ENCODE data around the gene GPS2. TPM values are rescaled to one million over a fixed set of nuclear protein-coding genes. Genes with fewer than 3 reads are reported as not detected.

Gene GPS2, protein sequence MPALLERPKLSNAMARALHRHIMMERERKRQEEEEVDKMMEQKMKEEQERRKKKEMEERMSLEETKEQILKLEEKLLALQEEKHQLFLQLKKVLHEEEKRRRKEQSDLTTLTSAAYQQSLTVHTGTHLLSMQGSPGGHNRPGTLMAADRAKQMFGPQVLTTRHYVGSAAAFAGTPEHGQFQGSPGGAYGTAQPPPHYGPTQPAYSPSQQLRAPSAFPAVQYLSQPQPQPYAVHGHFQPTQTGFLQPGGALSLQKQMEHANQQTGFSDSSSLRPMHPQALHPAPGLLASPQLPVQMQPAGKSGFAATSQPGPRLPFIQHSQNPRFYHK
- 68.2 and 94.6 TPM in 2 replicates for total RNA-seq

DNA sequence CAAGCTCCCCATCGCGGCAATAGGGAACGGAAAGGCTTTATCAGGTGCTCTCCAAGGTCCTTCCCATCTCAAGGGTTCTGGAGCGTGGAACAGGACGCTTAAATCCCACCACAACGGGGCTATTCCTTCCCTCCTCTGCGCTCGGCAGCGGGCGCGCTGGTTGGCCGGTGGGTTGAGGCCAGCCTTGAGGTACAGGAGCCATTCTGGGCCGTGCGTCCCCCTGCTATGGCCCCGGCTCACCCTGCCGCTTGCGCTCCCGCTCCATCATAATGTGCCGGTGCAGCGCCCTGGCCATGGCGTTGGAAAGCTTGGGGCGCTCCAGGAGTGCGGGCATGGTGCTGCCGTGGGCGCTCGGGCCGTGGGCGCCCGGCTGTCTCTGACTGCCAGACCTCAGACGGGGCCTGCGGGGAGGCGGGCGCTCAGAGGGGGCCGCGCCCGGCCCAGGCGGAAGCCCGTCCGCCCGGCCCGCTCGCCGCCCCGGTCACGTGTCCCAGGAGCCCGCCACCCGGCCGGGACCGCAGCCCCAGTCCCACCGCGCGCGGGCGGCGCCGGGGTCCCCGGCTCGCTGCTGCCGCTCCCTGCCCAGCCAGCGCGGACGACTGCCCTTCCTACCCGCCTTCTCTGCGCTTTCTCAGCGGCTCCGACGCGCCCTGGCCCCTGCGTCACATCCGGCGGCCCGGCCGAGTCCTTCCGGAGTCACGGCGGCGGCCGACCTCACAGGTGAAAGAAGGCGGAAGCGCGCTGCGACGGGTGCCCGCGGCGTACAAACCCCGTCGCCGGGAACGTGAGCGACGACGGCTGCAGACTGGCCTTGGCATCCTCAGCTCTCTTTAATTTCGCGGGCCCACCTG, at the start of gene GPS2:
Gene GPS2 (minus strand): TSS at position 642 of the 851 bp plus-strand sequence. CDS start 308 bp downstream, at position 334.

GRCh38 chr17:7355053-7355452, 39.9 kb upstream of the GPS2 start, which contains the start of gene TMEM95:
Gene TMEM95 (plus strand): TSS chr17:7355156. CDS start chr17:7355205, 49 bp downstream.

DNA sequence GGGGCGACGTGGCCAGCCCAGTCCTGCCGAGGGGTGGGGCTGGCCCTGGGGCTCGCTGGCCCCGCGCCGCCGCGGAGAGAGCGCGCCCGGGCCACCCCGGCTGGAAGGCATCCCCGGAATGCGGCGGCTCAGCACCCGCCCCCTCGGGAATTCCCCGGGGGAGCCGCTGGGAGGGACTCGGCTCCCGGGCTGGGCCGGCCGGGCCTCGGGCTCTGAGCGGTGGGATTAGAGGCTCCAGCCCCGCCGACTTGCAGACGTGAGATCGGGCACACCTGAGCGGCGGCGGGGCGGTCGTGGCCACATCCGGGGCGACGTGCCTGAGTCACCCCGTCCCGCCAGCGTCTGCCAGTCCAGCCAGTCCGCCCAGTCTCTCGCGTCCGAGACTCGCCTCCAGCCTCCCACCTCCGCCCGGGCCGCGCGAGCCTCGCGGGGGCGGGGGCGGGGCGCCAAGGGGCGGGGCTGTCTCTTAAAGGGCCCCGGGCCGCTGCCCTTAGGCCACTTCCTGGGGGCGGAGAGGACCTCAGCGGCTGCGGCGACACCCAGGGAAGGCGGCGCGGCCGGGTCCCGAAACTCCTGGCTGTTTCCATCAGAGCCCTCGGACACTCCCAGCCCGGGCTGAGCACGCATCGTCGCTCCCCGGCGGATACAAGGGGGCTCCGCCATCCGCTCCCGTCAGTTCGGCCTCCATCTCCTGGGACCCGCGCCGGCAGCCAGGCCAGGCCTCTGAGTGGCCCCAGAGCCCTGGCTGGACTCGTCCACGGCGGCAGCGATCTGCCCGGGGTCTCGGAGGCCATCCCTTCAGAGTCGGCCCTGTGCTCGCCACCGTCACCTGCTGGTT, 36.7 kb upstream of the GPS2 start, which contains the start of gene KCTD11:
Gene KCTD11 (plus strand): TSS at position 498 of the 838 bp plus-strand sequence.

GRCh38 chr17:7336240-7337175, 21.3 kb upstream of the GPS2 start, which contains the start of gene ACAP1:
Gene ACAP1 (plus strand): TSS chr17:7336529. CDS start chr17:7336735, 206 bp downstream.

DNA sequence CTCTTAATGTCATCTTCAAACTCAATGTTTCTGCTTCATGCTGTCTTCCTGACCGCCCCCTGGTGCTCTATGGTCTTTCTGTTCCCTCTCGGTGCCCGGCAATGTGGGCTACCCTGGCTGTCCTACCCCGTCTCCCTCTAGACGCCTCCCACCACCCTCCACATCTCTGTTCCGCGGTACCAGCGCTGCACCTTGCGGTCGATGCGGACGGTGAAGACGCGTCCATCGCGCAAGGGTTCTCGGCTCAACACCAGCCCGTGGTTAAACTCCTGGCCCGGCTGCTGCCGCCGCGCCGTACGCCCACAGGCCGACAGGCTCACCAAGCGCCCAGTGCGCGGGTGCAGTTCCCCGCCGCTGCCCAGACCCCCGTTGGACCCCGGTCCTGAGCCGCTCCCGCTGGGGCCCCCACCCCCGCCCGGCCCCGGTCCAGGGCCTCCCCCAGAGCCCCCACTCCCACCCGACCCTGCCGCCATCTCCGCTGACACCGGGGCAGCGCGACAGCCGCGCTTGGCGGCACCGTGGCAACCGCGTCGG, 13.7 kb upstream of the GPS2 start, which contains the start of gene NEURL4:
Gene NEURL4 (minus strand): TSS at position 496 of the 534 bp plus-strand sequence. CDS start 23 bp downstream, at position 473.

GRCh38 chr17:7306911-7307685, 8.1 kb downstream of the GPS2 start, which contains the start of gene EIF5A:
Gene EIF5A (plus strand): TSS chr17:7307628. CDS start chr17:7309636, 2,008 bp downstream.

GRCh38 chr17:7294614-7295153, 20.5 kb downstream of the GPS2 start, which contains the start of gene YBX2:
Gene YBX2 (minus strand): TSS chr17:7294639. CDS start chr17:7294500, 139 bp downstream.

DNA sequence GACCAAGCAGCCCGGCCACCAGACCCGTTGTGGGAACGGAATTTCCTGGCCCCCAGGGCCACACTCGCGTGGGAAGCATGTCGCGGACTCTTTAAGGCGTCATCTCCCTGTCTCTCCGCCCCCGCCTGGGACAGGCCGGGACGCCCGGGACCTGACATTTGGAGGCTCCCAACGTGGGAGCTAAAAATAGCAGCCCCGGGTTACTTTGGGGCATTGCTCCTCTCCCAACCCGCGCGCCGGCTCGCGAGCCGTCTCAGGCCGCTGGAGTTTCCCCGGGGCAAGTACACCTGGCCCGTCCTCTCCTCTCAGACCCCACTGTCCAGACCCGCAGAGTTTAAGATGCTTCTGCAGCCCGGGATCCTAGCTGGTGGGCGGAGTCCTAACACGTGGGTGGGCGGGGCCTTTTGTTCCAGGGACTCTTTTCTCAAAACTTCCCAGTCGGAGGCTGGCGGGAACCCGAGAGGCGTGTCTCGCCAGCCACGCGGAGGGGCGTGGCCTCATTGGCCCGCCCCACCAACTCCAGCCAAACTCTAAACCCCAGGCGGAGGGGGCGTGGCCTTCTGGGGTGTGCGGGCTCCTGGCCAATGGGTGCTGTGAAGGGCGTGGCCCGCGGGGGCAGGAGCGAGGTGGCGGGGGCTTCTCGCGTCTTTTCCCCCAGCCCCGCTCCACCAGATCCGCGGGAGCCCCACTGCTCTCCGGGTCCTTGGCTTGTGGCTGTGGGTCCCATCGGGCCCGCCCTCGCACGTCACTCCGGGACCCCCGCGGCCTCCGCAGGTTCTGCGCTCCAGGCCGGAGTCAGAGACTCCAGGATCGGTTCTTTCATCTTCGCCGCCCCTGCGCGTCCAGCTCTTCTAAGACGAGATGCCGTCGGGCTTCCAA, 33.8 kb downstream of the GPS2 start, which contains the start of gene SLC2A4:
Gene SLC2A4 (plus strand): TSS at position 645 of the 879 bp plus-strand sequence. CDS start 217 bp downstream, at position 862.

Other genes starting within 250 kb of the GPS2 start
- gene CLEC10A, start 235.1 kb downstream of the GPS2 start, total RNA-seq, result not detected in 2 replicates
- not detected in 2 replicates for gene ASGR2, start 200.5 kb downstream of the GPS2 start, total RNA-seq
- gene ASGR1, start 136.0 kb downstream of the GPS2 start, total RNA-seq, result 3.5 TPM in 1 of 2 replicates, not detected in the other
- 13.3 and 14.0 TPM in 2 replicates for gene DLG4, start 95.5 kb downstream of the GPS2 start, total RNA-seq
- 227 and 236 TPM in 2 replicates for gene ACADVL, start 95.4 kb downstream of the GPS2 start, total RNA-seq
- 57.9 and 59.5 TPM in 2 replicates for gene DVL2, start 80.8 kb downstream of the GPS2 start, total RNA-seq
- 31.1 and 86.7 TPM in 2 replicates for gene PHF23, start 75.9 kb downstream of the GPS2 start, total RNA-seq
- gene GABARAP, start 72.9 kb downstream of the GPS2 start, total RNA-seq, result 153 and 283 TPM in 2 replicates
- gene CTDNEP1, start 63.6 kb downstream of the GPS2 start, total RNA-seq, result 45.3 and 48.7 TPM in 2 replicates
- gene ELP5, start 63.1 kb downstream of the GPS2 start, total RNA-seq, result 38.6 and 43.2 TPM in 2 replicates
- gene CLDN7, start 52.9 kb downstream of the GPS2 start, total RNA-seq, result 60.3 and 62.3 TPM in 2 replicates
- not detected in 2 replicates for gene SLC2A4, start 33.6 kb downstream of the GPS2 start, total RNA-seq
- not detected in 2 replicates for gene YBX2, start 20.7 kb downstream of the GPS2 start, total RNA-seq
- 986 and 1,002 TPM in 2 replicates for gene EIF5A, start 7.7 kb downstream of the GPS2 start, total RNA-seq
- 9.2 and 11.7 TPM in 2 replicates for gene NEURL4, start 14.0 kb upstream of the GPS2 start, total RNA-seq
- gene ACAP1, start 21.2 kb upstream of the GPS2 start, total RNA-seq, result 0.71 and 2.3 TPM in 2 replicates
- 15.6 and 17.5 TPM in 2 replicates for gene KCTD11, start 36.8 kb upstream of the GPS2 start, total RNA-seq
- gene TMEM95, start 39.8 kb upstream of the GPS2 start, total RNA-seq, result not detected in 2 replicates
- gene TNK1, start 65.7 kb upstream of the GPS2 start, total RNA-seq, result 0.18 and 0.29 TPM in 2 replicates
- gene PLSCR3, start 79.2 kb upstream of the GPS2 start, total RNA-seq, result 60.4 and 85.3 TPM in 2 replicates
- 160 and 240 TPM in 2 replicates for gene TMEM256, start 88.7 kb upstream of the GPS2 start, total RNA-seq
- 18.3 and 20.2 TPM in 2 replicates for gene NLGN2, start 92.5 kb upstream of the GPS2 start, total RNA-seq
- not detected in 2 replicates for gene SPEM1, start 105.0 kb upstream of the GPS2 start, total RNA-seq
- not detected in 2 replicates for gene SPEM2, start 110.3 kb upstream of the GPS2 start, total RNA-seq
- not detected in 2 replicates for gene SPEM3, start 113.5 kb upstream of the GPS2 start, total RNA-seq
- 1.7 and 3.4 TPM in 2 replicates for gene TMEM102, start 120.1 kb upstream of the GPS2 start, total RNA-seq
- 0.29 and 1.1 TPM in 2 replicates for gene FGF11, start 124.2 kb upstream of the GPS2 start, total RNA-seq
- 3.5 and 7.1 TPM in 2 replicates for gene CHRNB1, start 129.7 kb upstream of the GPS2 start, total RNA-seq
- gene ZBTB4, start 164.3 kb upstream of the GPS2 start, total RNA-seq, result 23.2 and 24.2 TPM in 2 replicates
- not detected in 2 replicates for gene SLC35G6, start 166.1 kb upstream of the GPS2 start, total RNA-seq
- gene POLR2A, start 169.0 kb upstream of the GPS2 start, total RNA-seq, result 44.7 and 56.2 TPM in 2 replicates
- gene TNFSF12, start 233.7 kb upstream of the GPS2 start, total RNA-seq, result 30.6 and 36.5 TPM in 2 replicates
- gene TNFSF13, start 243.4 kb upstream of the GPS2 start, total RNA-seq, result 0.53 and 6.1 TPM in 2 replicates
- 71.2 and 76.1 TPM in 2 replicates for gene SENP3, start 246.6 kb upstream of the GPS2 start, total RNA-seq